H1 (cell line): Measurements from ENCODE around the gene LMX1B. TPM values are rescaled to one million over a fixed set of nuclear protein-coding genes. Genes with fewer than 3 reads are reported as not detected.

Experiments used
- CTCF ChIA-PET: fragments of 300-600 bp; sonication (Branson Sonifier 250); formaldehyde crosslinking; loops from one replicate; lab custom pipeline; 2021; ENCODE audit not compliant: partially characterized antibody; lab: Charles Lee
- POLR2A ChIA-PET: fragments of 300-600 bp; sonication (Branson Sonifier 250); formaldehyde crosslinking; loops from one replicate; lab custom pipeline; 2021; ENCODE audit warnings: inconsistent platforms; ENCODE audit not compliant: partially characterized antibody; lab: Charles Lee
- DNase-seq, 2 experiments: peaks; one replicate each; pipeline versions ENCODE4 v3.0.0 to v3.0.0-alpha.2; 2010 to 2022; ENCODE audit warnings: low spot score in 2 of 2, low read depth in 1 of 2, mixed read lengths in 1 of 2
- FAIRE-seq: peaks from 2 replicates; lab custom pipeline; 2011; peaks lifted over from hg19 to GRCh38; lab: Jason Lieb, UNC
- H2AFZ ChIP-seq: 2 replicates; pipeline ENCODE4 v1.8.1; 2012; ENCODE audit warnings: low read length, inconsistent platforms
- H2AK5ac ChIP-seq: 2 replicates; pipeline ENCODE4 v1.6.1; 2013; ENCODE audit warnings: low read depth, low read length
- H2BK120ac ChIP-seq: replicated peaks from 2 replicates; pipeline ENCODE3; 2013; ENCODE audit warnings: low read depth, low read length, inconsistent platforms
- H2BK12ac ChIP-seq: 2 replicates; pipeline ENCODE4 v1.6.1; 2013; ENCODE audit warnings: low read depth, low read length
- H2BK15ac ChIP-seq: 2 replicates; pipeline ENCODE4 v1.6.1; 2013; ENCODE audit warnings: low read length
- H2BK20ac ChIP-seq: 2 replicates; pipeline ENCODE4 v1.6.1; 2013; ENCODE audit warnings: low read length
- H2BK5ac ChIP-seq: 2 replicates; pipeline ENCODE4 v1.6.1; 2013; ENCODE audit warnings: low read depth, low read length
- H3K14ac ChIP-seq: 2 replicates; pipeline ENCODE4 v1.6.1; 2013; ENCODE audit warnings: inconsistent platforms; ENCODE audit not compliant: insufficient read length
- H3K18ac ChIP-seq: 2 replicates; pipeline ENCODE4 v1.6.1; 2013; ENCODE audit warnings: low read length; ENCODE audit errors: extremely low read depth
- H3K23ac ChIP-seq: 2 replicates; pipeline ENCODE4 v1.6.1; 2013; ENCODE audit warnings: inconsistent platforms; ENCODE audit not compliant: insufficient read length
- H3K23me2 ChIP-seq: 2 replicates; pipeline ENCODE4 v1.6.1; 2013; ENCODE audit warnings: low read depth, low read length
- H3K27ac ChIP-seq: 2 replicates; pipeline ENCODE4 v1.6.1; 2011; ENCODE audit warnings: low read depth, low read length, inconsistent platforms
- H3K27me3 ChIP-seq, 4 experiments: replicated peaks in 1 of 4; 1 replicate in 1 of 4; 2 replicates in 3 of 4; pipeline versions ENCODE4 v1.6.1 to v1.8.1; 2011 to 2013; ENCODE audit warnings: low read length in 3 of 4, mild to moderate bottlenecking in 3 of 4, inconsistent platforms in 2 of 4, mixed read lengths in 2 of 4, moderate library complexity in 1 of 4; ENCODE audit not compliant: control insufficient read depth in 3 of 4, insufficient read depth in 3 of 4; ENCODE audit errors: extremely low read depth in 1 of 4
- H3K36me3 ChIP-seq, 4 experiments: 2 replicates each; pipeline versions ENCODE4 v1.6.1 to v1.8.1; 2011 to 2013; ENCODE audit warnings: mild to moderate bottlenecking in 4 of 4, low read length in 3 of 4, moderate library complexity in 2 of 4, control low read depth in 1 of 4, inconsistent platforms in 1 of 4; ENCODE audit not compliant: insufficient read depth in 4 of 4, control insufficient read depth in 2 of 4
- H3K4ac ChIP-seq: replicated peaks from 2 replicates; pipeline ENCODE3; 2013; ENCODE audit warnings: low read length, low read depth, mixed read lengths, inconsistent platforms; ENCODE audit not compliant: insufficient read length
- H3K4me1 ChIP-seq, 4 experiments: replicated peaks in 1 of 4; 1 replicate in 1 of 4; 2 replicates in 3 of 4; pipeline versions ENCODE4 v1.6.1 to v1.8.1; 2011 to 2013; ENCODE audit warnings: low read length in 3 of 4, inconsistent platforms in 2 of 4, mixed read lengths in 1 of 4; ENCODE audit not compliant: insufficient read depth in 4 of 4, control insufficient read depth in 3 of 4
- H3K4me2 ChIP-seq, 2 experiments: 2 replicates each; pipeline versions ENCODE4 v1.6.1 to v1.8.1; 2011 to 2013; ENCODE audit warnings: low read depth in 2 of 2, low read length in 2 of 2, control low read depth in 1 of 2, inconsistent platforms in 1 of 2, mild to moderate bottlenecking in 1 of 2; ENCODE audit not compliant: insufficient read depth in 1 of 2
- H3K4me3 ChIP-seq, 4 experiments: fragments of 200-600, 300-600 bp in 1 of 4; sonication (generic), shearing (Covaris generic), sonication (Bioruptor Twin) in 1 of 4; 2 replicates each; pipeline versions ENCODE4 v1.5.1 to v1.8.1; 2011 to 2016; ENCODE audit warnings: low read length in 4 of 4, low read depth in 3 of 4, control low read depth in 2 of 4, inconsistent platforms in 2 of 4, mild to moderate bottlenecking in 2 of 4, mixed read lengths in 1 of 4, moderate library complexity in 1 of 4; ENCODE audit not compliant: insufficient read depth in 2 of 4; ENCODE audit errors: extremely low read depth in 1 of 4
- H3K56ac ChIP-seq: replicated peaks from 2 replicates; pipeline ENCODE3; 2013; ENCODE audit warnings: low read depth, mild to moderate bottlenecking, mixed read lengths, low read length, inconsistent platforms; ENCODE audit not compliant: insufficient read length
- H3K79me1 ChIP-seq: 2 replicates; pipeline ENCODE4 v1.6.1; 2013; ENCODE audit warnings: low read depth, low read length, control low read depth
- H3K79me2 ChIP-seq, 2 experiments: 2 replicates each; pipeline versions ENCODE4 v1.6.1 to v1.8.1; 2012 to 2013; ENCODE audit warnings: low read length in 2 of 2, mild to moderate bottlenecking in 2 of 2, inconsistent platforms in 1 of 2; ENCODE audit not compliant: insufficient read depth in 2 of 2, control insufficient read depth in 1 of 2
- H3K9ac ChIP-seq, 4 experiments: replicated peaks in 1 of 4; 1 replicate in 1 of 4; 2 replicates in 3 of 4; pipeline versions ENCODE4 v1.6.1 to v1.8.1; 2011 to 2013; ENCODE audit warnings: low read depth in 3 of 4, low read length in 3 of 4, control low read depth in 2 of 4, mild to moderate bottlenecking in 2 of 4, moderate library complexity in 2 of 4, inconsistent platforms in 1 of 4; ENCODE audit errors: extremely low read depth in 1 of 4
- H3K9me3 ChIP-seq, 2 experiments: 2 replicates each; pipeline versions ENCODE4 v1.6.1 to v1.8.1; 2012 to 2013; ENCODE audit warnings: mild to moderate bottlenecking in 2 of 2, moderate library complexity in 2 of 2, control low read depth in 1 of 2, inconsistent platforms in 1 of 2, low read depth in 1 of 2, low read length in 1 of 2, mixed read lengths in 1 of 2; ENCODE audit not compliant: insufficient read depth in 2 of 2
- H4K20me1 ChIP-seq, 2 experiments: replicated peaks in 1 of 2; 2 replicates each; pipeline versions ENCODE3 to v1.8.1; 2011 to 2013; ENCODE audit warnings: inconsistent platforms in 2 of 2, low read length in 2 of 2, mild to moderate bottlenecking in 1 of 2; ENCODE audit not compliant: insufficient read depth in 2 of 2, control insufficient read depth in 1 of 2
- H4K5ac ChIP-seq: 2 replicates; pipeline ENCODE4 v1.6.1; 2013; ENCODE audit warnings: low read length, low read depth, mixed read lengths, inconsistent platforms; ENCODE audit not compliant: insufficient read length
- H4K8ac ChIP-seq: 2 replicates; pipeline ENCODE4 v1.8.0; 2013; ENCODE audit warnings: mild to moderate bottlenecking, moderate library complexity, low read length, inconsistent platforms; ENCODE audit not compliant: insufficient read depth; ENCODE audit errors: extremely low read depth
- H4K91ac ChIP-seq: replicated peaks from 2 replicates; pipeline ENCODE3; 2013; ENCODE audit warnings: low read length, mixed read lengths, inconsistent platforms; ENCODE audit not compliant: insufficient read length
- CEBPB ChIP-seq: IDR thresholded peaks from 2 replicates; pipeline ENCODE4 v1.6.1; 2012; ENCODE audit warnings: low read depth, low read length
- CHD1 ChIP-seq: IDR thresholded peaks from 2 replicates; pipeline ENCODE4 v1.6.1; 2012; ENCODE audit warnings: low read depth, low read length, improper control_type of control experiment
- CTBP2 ChIP-seq: IDR thresholded peaks from 2 replicates; pipeline ENCODE4 v1.7.0; 2011; ENCODE audit warnings: borderline replicate concordance, mild to moderate bottlenecking, moderate library complexity, mixed read lengths, low read length; ENCODE audit not compliant: insufficient read depth, insufficient read length
- HDAC2 ChIP-seq, 2 experiments: fragments of 300-600 bp in 1 of 2; sonication (generic) in 1 of 2; IDR thresholded peaks; 2 replicates each; pipeline ENCODE4 v1.6.1; 2011 to 2012; ENCODE audit warnings: low read depth in 2 of 2, low read length in 2 of 2, mild to moderate bottlenecking in 2 of 2, moderate library complexity in 2 of 2, borderline replicate concordance in 1 of 2, inconsistent platforms in 1 of 2
- KDM4A ChIP-seq: IDR thresholded peaks from one replicate; pipeline ENCODE4 v1.7.1; 2012; ENCODE audit warnings: low read depth, mild to moderate bottlenecking, moderate library complexity, low read length, inconsistent platforms; ENCODE audit not compliant: severe bottlenecking
- RFX5 ChIP-seq: IDR thresholded peaks from 2 replicates; pipeline ENCODE4 v1.6.1; 2011; ENCODE audit warnings: low read depth, low read length, improper control_type of control experiment, borderline replicate concordance
- SIX5 ChIP-seq: IDR thresholded peaks from 2 replicates; pipeline ENCODE4 v1.6.1; 2011; ENCODE audit warnings: mild to moderate bottlenecking, low read depth, low read length
- SP4 ChIP-seq: IDR thresholded peaks from 2 replicates; pipeline ENCODE4 v1.6.1; 2012; ENCODE audit warnings: low read length, inconsistent platforms
- TBP ChIP-seq: IDR thresholded peaks from 2 replicates; pipeline ENCODE4 v1.6.1; 2011; ENCODE audit warnings: low read depth, low read length, improper control_type of control experiment
- WGBS, 2 experiments: shearing (Covaris generic) in 1 of 2; methylation state at CpG; one replicate each; pipeline versions ENCODE4 v1.1.6 to v1.1.7; 2013 to 2015; ENCODE audit warnings: low lambda C conversion rate in 2 of 2, mixed read lengths in 2 of 2, inconsistent platforms in 1 of 2, low coverage in 1 of 2, missing lambda C conversion rate in 1 of 2; ENCODE audit not compliant: insufficient replicate concordance in 2 of 2, insufficient coverage in 1 of 2, insufficient read length in 1 of 2; ENCODE audit errors: extremely low coverage in 1 of 2, missing lambda C conversion rate in 1 of 2; 5-methylcytosine and 5-hydroxymethylcytosine counted together
- polyA plus RNA-seq, 7 experiments: library from polyadenylated mRNA; depleted of rRNA in 3 of 7; stranded (reverse) in 5 of 7; unstranded in 2 of 7; fragments of >200 nt in 5 of 7; fragments of 200-250 nt in 2 of 7; gene quantifications; 1 replicate in 5 of 7; 2 replicates in 1 of 7; 4 replicates in 1 of 7; pipeline versions ENCODE4 v1.2.1 to v1.2.3, GENCODE V29; 2011 to 2013; ENCODE audit warnings: missing spikeins in 2 of 7, mixed read lengths in 2 of 7
- total RNA-seq: library from RNA; stranded (reverse); fragmentation: NEBNext Ultra II Directional; extraction: Animal tissue kit (Norgen Biotek cat#: 25700); gene quantifications from 2 replicates; pipeline ENCODE4 v1.2.1, GENCODE V29; 2021

LMX1B gene
- total and polyA plus RNA-seq, 2 of the 8 experiments (the other 6 are each of a cell fraction or from before 2014, with no cell fraction given): 0.09 to 0.37 TPM

- Histone ChIP-seq H2AK5ac (peak overlapping the region; percentile 58; the same call in 1 of the 2 replicates), H2AFZ (no peak overlapping the region), H3K4me3 (no peak overlapping the region), H3K9me3 (no peaks in the 10 kb centered on the region), H4K91ac (no peak overlapping the region), H2BK5ac (no peak overlapping the region), H3K9ac (no peak overlapping the region; a peak in 1 of 7 replicates), H3K4me1 (peaks cover 0 to 21% (median 3%) of the 10 kb centered on the region in 4 experiments; a peak in 5 of 7 replicates), H3K23me2 (no peaks in the 10 kb centered on the region; the same call in 1 of the 2 replicates), H3K79me1 (no peaks in the 10 kb centered on the region), H3K79me2 (no peaks in the 10 kb centered on the region), H2BK20ac (no peak overlapping the region), H4K20me1 (no peaks in the 10 kb centered on the region), H2BK120ac (no peak overlapping the region), H2BK15ac (peak overlapping the region; percentile 95), H3K4ac (no peak overlapping the region), H2BK12ac (peak overlapping the region; percentile 81; the same call in 1 of the 2 replicates), H3K18ac (no peak overlapping the region), H3K36me3 (no peaks in the 10 kb centered on the region), H4K5ac (no peak overlapping the region), H3K4me2 (no peak overlapping the region), H3K56ac (no peak overlapping the region), H4K8ac (no peak overlapping the region), H3K14ac (no peak overlapping the region), H3K23ac (no peak overlapping the region), H3K27me3 (peaks cover 14 to 57% (median 43%) of the 10 kb centered on the region in 4 experiments), H3K27ac (no peak overlapping the region)
- DNase-seq (no peak), FAIRE-seq (no peak)
- POLR2A ChIA-PET: no interaction called here
- WGBS, 2 experiments: 82% methylated on average over 5 of the region's 5 CpGs; no CpG with 5 or more reads in 1 of the 2 experiments
- CTCF ChIA-PET: interaction anchor here (0.9 to 23.0 kb wide), 4 partner anchors 15 to 49 kb away, joined by 3 to 323 read pairs (median 4); no protein-coding TSS in a partner anchor
- no peak for TF ChIP-seq SP4
- TF ChIP-seq CHD1: no peak
- TF ChIP-seq SIX5: no peak
- TF ChIP-seq KDM4A: no peak
- no peak for TF ChIP-seq CTBP2
- no peak for TF ChIP-seq TBP
- no peak for TF ChIP-seq CEBPB
- TF ChIP-seq RFX5: no peak
- TF ChIP-seq HDAC2 (IDR thresholded peaks at IDR 0.05; ENCODE audit: borderline replicate concordance in 1 of 2, low read depth in 2 of 2, low read length in 2 of 2): no peak
Observed at GRCh38 chr9:126684965-126685465, 71.3 kb downstream of the LMX1B start.
